ENCODE data around the gene GLA. TPM values are rescaled to one million over a fixed set of nuclear protein-coding genes. Genes with fewer than 3 reads are reported as not detected.

The GLA gene
- total and polyA plus RNA-seq, 9 of the 15 experiments (the other 6 are each of a cell fraction or from before 2014, with no cell fraction given), result 41.7 to 146 (median 73.8) TPM

DNA sequence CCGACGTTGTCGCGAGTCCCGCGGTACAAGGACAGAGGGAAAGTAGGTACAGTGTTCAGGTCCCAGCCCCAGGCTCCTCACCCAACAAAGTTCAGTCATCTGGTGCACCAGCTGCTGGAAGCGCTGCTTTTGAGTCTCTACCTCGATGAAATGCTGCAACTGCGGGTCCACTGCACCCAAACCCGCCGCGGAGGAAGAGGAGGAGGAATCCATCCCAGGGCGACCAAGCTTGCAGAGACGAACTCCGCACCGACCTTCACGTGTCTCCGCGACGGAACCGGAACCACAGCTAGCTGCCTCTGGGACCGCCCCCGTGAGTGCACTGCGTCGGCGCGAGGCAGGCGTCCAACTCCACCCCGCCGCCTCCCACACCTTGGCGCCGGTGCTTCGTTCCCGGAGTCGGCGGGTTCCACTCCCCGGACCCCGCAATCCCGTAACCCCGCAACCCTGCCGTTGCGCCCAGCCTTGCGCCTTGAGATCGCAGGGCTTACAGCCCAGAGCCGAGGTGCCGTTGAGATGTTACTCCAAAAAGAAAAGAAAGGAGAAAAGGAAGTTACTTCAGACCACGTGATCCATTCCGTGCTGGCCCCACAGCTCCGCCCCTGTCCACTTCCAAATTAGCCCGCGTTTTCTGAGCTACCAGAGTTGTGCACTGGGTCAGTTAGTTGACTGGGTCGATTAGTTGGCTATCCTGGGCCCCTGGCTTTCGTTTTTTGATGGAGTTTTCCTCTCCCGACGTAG lies 59.1 kb downstream of the GLA start, which contains the start of gene TIMM8A (continued):
- no peak for TF ChIP-seq POLR2AphosphoS2 (IDR thresholded peaks at IDR 0.05; ENCODE audit: low read length)
- TF ChIP-seq, protein P1, sequence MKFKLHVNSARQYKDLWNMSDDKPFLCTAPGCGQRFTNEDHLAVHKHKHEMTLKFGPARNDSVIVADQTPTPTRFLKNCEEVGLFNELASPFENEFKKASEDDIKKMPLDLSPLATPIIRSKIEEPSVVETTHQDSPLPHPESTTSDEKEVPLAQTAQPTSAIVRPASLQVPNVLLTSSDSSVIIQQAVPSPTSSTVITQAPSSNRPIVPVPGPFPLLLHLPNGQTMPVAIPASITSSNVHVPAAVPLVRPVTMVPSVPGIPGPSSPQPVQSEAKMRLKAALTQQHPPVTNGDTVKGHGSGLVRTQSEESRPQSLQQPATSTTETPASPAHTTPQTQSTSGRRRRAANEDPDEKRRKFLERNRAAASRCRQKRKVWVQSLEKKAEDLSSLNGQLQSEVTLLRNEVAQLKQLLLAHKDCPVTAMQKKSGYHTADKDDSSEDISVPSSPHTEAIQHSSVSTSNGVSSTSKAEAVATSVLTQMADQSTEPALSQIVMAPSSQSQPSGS (CRISPR knock-in tag; IDR thresholded peaks at IDR 0.05), result no peak
- TF ChIP-seq THRB (CRISPR knock-in tag; conservative IDR thresholded peaks at IDR 0.05), result no peak
- TF ChIP-seq TCFL5 (CRISPR knock-in tag; conservative IDR thresholded peaks at IDR 0.05), result no peak
- TF ChIP-seq MNT (conservative IDR thresholded peaks at IDR 0.05), result peak; percentile 89 to 94
- no peak for TF ChIP-seq ZNF239 (CRISPR knock-in tag; IDR thresholded peaks at IDR 0.05)
- no peak for TF ChIP-seq TSC22D4 (tag; IDR thresholded peaks at IDR 0.05)
- TF ChIP-seq CUX1 (CRISPR knock-in tag; IDR thresholded peaks at IDR 0.05), result no peak
- TF ChIP-seq ZNF561 (CRISPR knock-in tag; conservative IDR thresholded peaks at IDR 0.05), result no peak
- TF ChIP-seq SUPT5H (IDR thresholded peaks at IDR 0.05), result peak; percentile 91
- TF ChIP-seq BCOR (IDR thresholded peaks at IDR 0.05), result no peak
- TF ChIP-seq BDP1 (IDR thresholded peaks at IDR 0.05; ENCODE audit: insufficient read depth, insufficient read length), result no peak
- TF ChIP-seq NKRF (IDR thresholded peaks at IDR 0.05; ENCODE audit: borderline replicate concordance), result peak; percentile 87; the same call in 1 of the 2 replicates
- TF ChIP-seq ZNF280A (IDR thresholded peaks at IDR 0.05; ENCODE audit: low read depth, partially characterized antibody), result no peak

All from K562 (cell line).